Mesenchymal stem cell (in vitro differentiated cells and primary cell): ENCODE data around the gene SIGLEC1.
A peak's percentile ranks its signal among the peaks of the same experiment; 100 is the strongest.

Experiments used
- DNase-seq: peaks from one replicate; pipeline ENCODE4 v3.0.0-alpha.2; 2013
- H2AFZ ChIP-seq: one replicate; pipeline ENCODE4 v1.6.1; 2013; ENCODE audit warnings: low read depth, mild to moderate bottlenecking, control low read depth, inconsistent platforms, low read length, moderate library complexity
- H2AK5ac ChIP-seq: 2 replicates; pipeline ENCODE4 v1.6.1; 2013; ENCODE audit warnings: low read length, moderate library complexity, mild to moderate bottlenecking, inconsistent platforms; ENCODE audit not compliant: severe bottlenecking
- H2BK120ac ChIP-seq: one replicate; pipeline ENCODE4 v1.6.1; 2013; ENCODE audit warnings: low read depth, mild to moderate bottlenecking, inconsistent platforms, low read length, moderate library complexity
- H2BK12ac ChIP-seq, 2 experiments: one replicate each; pipeline ENCODE4 v1.6.1; 2013; ENCODE audit warnings: inconsistent platforms in 2 of 2, low read length in 2 of 2, mild to moderate bottlenecking in 2 of 2, moderate library complexity in 2 of 2, control low read depth in 1 of 2
- H2BK15ac ChIP-seq: one replicate; pipeline ENCODE4 v1.6.1; 2013; ENCODE audit warnings: mild to moderate bottlenecking, low read depth, inconsistent platforms; ENCODE audit not compliant: poor library complexity, severe bottlenecking
- H2BK5ac ChIP-seq: 2 replicates; pipeline ENCODE4 v1.6.1; 2013; ENCODE audit warnings: low read depth, mild to moderate bottlenecking, low read length, control low read depth, inconsistent platforms; ENCODE audit not compliant: poor library complexity, severe bottlenecking
- H3K14ac ChIP-seq, 2 experiments: one replicate each; pipeline ENCODE4 v1.6.1; 2013; ENCODE audit warnings: inconsistent platforms in 2 of 2, low read length in 2 of 2, control low read depth in 1 of 2, mild to moderate bottlenecking in 1 of 2, moderate library complexity in 1 of 2
- H3K18ac ChIP-seq, 2 experiments: one replicate each; pipeline ENCODE4 v1.6.1; 2013; ENCODE audit warnings: inconsistent platforms in 2 of 2, low read length in 2 of 2, control low read depth in 1 of 2, low read depth in 1 of 2, mild to moderate bottlenecking in 1 of 2
- H3K23ac ChIP-seq, 2 experiments: one replicate each; pipeline ENCODE4 v1.6.1; 2013; ENCODE audit warnings: inconsistent platforms in 2 of 2, low read length in 2 of 2, mild to moderate bottlenecking in 2 of 2, moderate library complexity in 2 of 2, control low read depth in 1 of 2
- H3K27ac ChIP-seq: 2 replicates; pipeline ENCODE4 v1.5.1; 2013; ENCODE audit warnings: mild to moderate bottlenecking, moderate library complexity, low read length, control low read depth, inconsistent platforms; ENCODE audit not compliant: poor library complexity, severe bottlenecking
- H3K27me3 ChIP-seq, 2 experiments: 2 replicates each; pipeline versions ENCODE4 v1.6.1 to v1.7.0; 2013; ENCODE audit warnings: low read length in 2 of 2, mild to moderate bottlenecking in 2 of 2, moderate library complexity in 2 of 2, control low read depth in 1 of 2, inconsistent platforms in 1 of 2; ENCODE audit not compliant: control insufficient read depth in 1 of 2, insufficient read depth in 1 of 2
- H3K36me3 ChIP-seq, 2 experiments: 2 replicates each; pipeline versions ENCODE4 v1.6.1 to v1.7.0; 2013; ENCODE audit warnings: low read length in 2 of 2, control low read depth in 1 of 2, inconsistent platforms in 1 of 2, low read depth in 1 of 2, mild to moderate bottlenecking in 1 of 2; ENCODE audit not compliant: insufficient read depth in 2 of 2, control insufficient read depth in 1 of 2
- H3K4ac ChIP-seq, 2 experiments: one replicate each; pipeline ENCODE4 v1.6.1; 2013; ENCODE audit warnings: inconsistent platforms in 2 of 2, low read length in 2 of 2, mild to moderate bottlenecking in 2 of 2, moderate library complexity in 2 of 2, control low read depth in 1 of 2, low read depth in 1 of 2
- H3K4me1 ChIP-seq: 2 replicates; pipeline ENCODE4 v1.6.1; 2013; ENCODE audit warnings: low read depth, low read length, control low read depth; ENCODE audit not compliant: control insufficient read depth, insufficient read depth
- H3K4me2 ChIP-seq: 2 replicates; pipeline ENCODE4 v1.6.1; 2013; ENCODE audit warnings: low read length, mild to moderate bottlenecking, inconsistent platforms; ENCODE audit not compliant: poor library complexity, severe bottlenecking
- H3K4me3 ChIP-seq, 2 experiments: 2 replicates each; pipeline versions ENCODE4 v1.5.1 to v1.7.0; 2013; ENCODE audit warnings: low read length in 2 of 2, mild to moderate bottlenecking in 2 of 2, control low read depth in 1 of 2, low read depth in 1 of 2; ENCODE audit not compliant: insufficient read depth in 1 of 2
- H3K79me1 ChIP-seq: replicated peaks from 2 replicates; pipeline ENCODE4 v1.6.1; 2013; ENCODE audit warnings: mild to moderate bottlenecking, control low read depth, low read length, inconsistent platforms; ENCODE audit not compliant: poor library complexity, severe bottlenecking
- H3K9ac ChIP-seq: 2 replicates; pipeline ENCODE4 v1.7.0; 2013; ENCODE audit warnings: mild to moderate bottlenecking, low read length, moderate library complexity
- H3K9me3 ChIP-seq: 2 replicates; pipeline ENCODE4 v1.7.0; 2013; ENCODE audit warnings: mild to moderate bottlenecking, low read length; ENCODE audit not compliant: control insufficient read depth
- H4K8ac ChIP-seq: one replicate; pipeline ENCODE4 v1.6.1; 2013; ENCODE audit warnings: inconsistent platforms, mild to moderate bottlenecking, low read length, moderate library complexity
- H4K91ac ChIP-seq: one replicate; pipeline ENCODE4 v1.6.1; 2013; ENCODE audit warnings: mild to moderate bottlenecking, low read length, inconsistent platforms
- WGBS: methylation state at CpG from one replicate; pipeline ENCODE4 v1.1.7; 2013; ENCODE audit warnings: mixed read lengths; 5-methylcytosine and 5-hydroxymethylcytosine counted together

SIGLEC1 gene

DNA sequence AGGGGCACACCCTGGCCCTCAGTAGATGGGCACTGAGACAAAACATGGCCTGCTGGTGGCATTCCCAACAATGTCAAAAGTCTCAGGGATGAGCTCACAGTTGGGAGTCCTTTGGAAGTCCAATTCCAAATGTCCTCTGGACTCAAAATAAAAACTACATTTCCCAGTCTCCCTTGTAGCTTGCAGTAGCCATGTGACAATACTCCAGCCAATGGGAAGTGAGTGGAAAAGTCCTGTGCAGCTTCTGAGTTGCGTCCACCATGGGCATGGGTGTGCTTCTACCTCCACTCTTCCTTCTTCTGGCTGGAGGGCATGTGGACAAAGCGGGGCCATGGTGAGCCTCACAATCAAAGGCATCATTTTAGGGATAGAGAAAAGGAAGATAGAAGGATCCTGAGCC is 24.7 kb downstream of the SIGLEC1 start:
- no peak overlapping the region for H4K8ac ChIP-seq
- no peak overlapping the region for H4K91ac ChIP-seq
- no peak overlapping the region for H2BK120ac ChIP-seq
- peaks cover 0 to 2% of the 10 kb centered on the region in 2 experiments for H3K27me3 ChIP-seq
- peak overlapping the region in 1 of 2 experiments; percentile 69 for H3K4me3 ChIP-seq
- DNase-seq = peak; percentile 48
- no peak overlapping the region for H3K4ac ChIP-seq
- no peak overlapping the region for H2AK5ac ChIP-seq
- no peak overlapping the region for H2BK12ac ChIP-seq
- H3K9me3 ChIP-seq = no peaks in the 10 kb centered on the region
- H3K27ac ChIP-seq = no peak overlapping the region
- H3K23ac ChIP-seq = no peak overlapping the region
- H2BK15ac ChIP-seq = no peak overlapping the region
- no peaks in the 10 kb centered on the region for H3K36me3 ChIP-seq
- 75% methylated on average over 2 of the region's 2 CpGs for WGBS
- peaks cover 9% of the 10 kb centered on the region for H3K4me1 ChIP-seq
- H3K14ac ChIP-seq = no peak overlapping the region
- H3K9ac ChIP-seq = peak overlapping the region; percentile 74
- no peaks in the 10 kb centered on the region for H3K79me1 ChIP-seq
- no peak overlapping the region for H3K18ac ChIP-seq
- H2BK5ac ChIP-seq = no peak overlapping the region
- no peak overlapping the region for H2AFZ ChIP-seq
- no peak overlapping the region for H3K4me2 ChIP-seq

DNA sequence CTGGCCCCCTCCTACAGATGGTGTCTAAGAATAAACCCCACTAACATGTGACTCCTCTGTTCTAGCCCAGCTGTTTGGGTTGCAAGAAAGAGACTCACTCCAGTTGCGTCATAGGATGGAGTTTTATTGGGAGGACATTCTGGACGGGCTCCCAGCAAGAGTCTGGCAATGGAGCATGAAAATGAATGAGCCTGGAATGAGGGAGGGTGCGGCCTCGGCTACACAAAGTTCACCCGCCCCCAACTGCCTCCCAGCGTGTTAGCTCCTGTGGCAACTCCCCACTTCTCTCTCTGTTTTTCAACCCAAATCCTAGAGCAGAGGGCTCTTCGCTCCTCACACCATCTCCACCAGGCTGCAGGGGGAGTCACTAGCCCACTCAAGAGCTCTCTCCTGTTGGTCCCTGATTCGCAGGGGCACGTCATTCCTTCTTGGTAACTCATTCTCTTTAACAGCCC is 25.5 kb downstream of the SIGLEC1 start:
- Histone ChIP-seq H2AFZ (no peak overlapping the region), H2BK120ac (no peak overlapping the region), H2BK5ac (peak overlapping the region; percentile 9), H3K18ac (peak overlapping the region in 1 of 2 experiments; percentile 37), H3K23ac (no peak overlapping the region), H3K4me1 (peaks cover 14% of the 10 kb centered on the region), H4K8ac (no peak overlapping the region), H2AK5ac (peak overlapping the region; percentile 86), H4K91ac (peak overlapping the region; percentile 21), H3K27ac (peak overlapping the region; percentile 61), H3K9me3 (no peaks in the 10 kb centered on the region), H3K4me2 (peak overlapping the region; percentile 51), H3K79me1 (no peaks in the 10 kb centered on the region), H2BK15ac (peak overlapping the region; percentile 21), H3K9ac (peak overlapping the region; percentile 74), H2BK12ac (no peak overlapping the region), H3K4ac (no peak overlapping the region), H3K27me3 (no peaks in the 10 kb centered on the region), H3K4me3 (peak overlapping the region in 1 of 2 experiments; percentile 69), H3K36me3 (no peaks in the 10 kb centered on the region), H3K14ac (peak overlapping the region in 1 of 2 experiments; percentile 11)
- 63% methylated on average over 8 of the region's 9 CpGs for WGBS
- DNase-seq = peak; percentile 63

DNA sequence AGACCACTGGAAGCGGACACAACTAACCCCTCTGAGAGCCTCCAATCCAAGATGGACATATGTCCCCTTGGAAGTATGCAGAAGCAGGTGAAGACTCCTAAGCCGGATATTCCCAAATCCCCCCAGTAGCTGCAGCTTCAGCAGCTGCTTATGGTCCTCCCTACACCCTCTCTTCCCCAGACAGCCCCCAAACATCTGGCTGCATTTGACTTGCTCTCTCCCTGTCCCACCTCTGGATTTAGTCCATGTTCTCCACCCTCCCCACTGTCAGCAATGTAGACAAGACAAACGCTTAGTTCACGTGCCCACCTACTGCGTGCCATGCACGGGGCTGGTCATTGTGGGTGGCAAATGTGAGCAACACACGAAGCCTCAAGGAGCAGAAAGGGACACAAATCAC is 26.0 kb downstream of the SIGLEC1 start:
- DNase-seq = no peak
- Histone ChIP-seq H3K9ac (peak overlapping the region; percentile 59), H4K91ac (no peak overlapping the region), H2BK15ac (no peak overlapping the region), H2AFZ (no peak overlapping the region), H2BK5ac (no peak overlapping the region), H3K27me3 (no peaks in the 10 kb centered on the region), H3K4me2 (no peak overlapping the region), H2BK120ac (no peak overlapping the region), H3K4ac (no peak overlapping the region), H3K4me1 (peaks cover 18% of the 10 kb centered on the region), H4K8ac (no peak overlapping the region), H3K27ac (peak overlapping the region; percentile 31), H3K14ac (no peak overlapping the region), H3K9me3 (no peaks in the 10 kb centered on the region), H3K4me3 (peak overlapping the region in 1 of 2 experiments; percentile 26), H2AK5ac (peak overlapping the region; percentile 83), H3K36me3 (no peaks in the 10 kb centered on the region), H3K79me1 (no peaks in the 10 kb centered on the region), H2BK12ac (peak overlapping the region; percentile 45 to 90), H3K18ac (peak overlapping the region in 1 of 2 experiments; percentile 37), H3K23ac (peak overlapping the region in 1 of 2 experiments; percentile 34)
- WGBS = 99% methylated on average over 7 of the region's 7 CpGs

DNA sequence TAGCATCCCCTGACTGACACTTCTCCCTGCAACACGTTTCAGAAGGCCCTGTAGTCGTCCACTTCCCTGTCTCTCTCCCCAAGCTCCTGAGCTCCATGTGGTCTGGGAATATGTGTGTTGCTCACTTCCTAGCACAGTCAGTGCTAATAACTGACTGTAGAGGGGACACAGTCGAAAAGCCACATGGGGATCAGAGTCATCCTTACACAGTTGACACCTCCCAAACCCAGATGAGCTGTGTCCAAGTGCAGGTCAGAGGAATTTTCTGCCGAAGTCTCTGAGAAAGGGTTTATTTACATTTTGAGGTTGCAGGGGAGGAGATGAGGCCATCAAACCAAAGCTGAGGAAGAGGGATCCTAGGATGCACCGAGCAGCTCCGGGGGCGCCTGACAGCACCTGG is 27.1 kb downstream of the SIGLEC1 start:
- Histone ChIP-seq H3K27me3 (no peaks in the 10 kb centered on the region), H3K27ac (no peak overlapping the region), H3K79me1 (peaks cover 3% of the 10 kb centered on the region), H3K4ac (no peak overlapping the region), H3K4me3 (no peak overlapping the region), H2BK12ac (no peak overlapping the region), H4K8ac (no peak overlapping the region), H3K4me2 (no peak overlapping the region), H3K9ac (no peak overlapping the region), H2AFZ (no peak overlapping the region), H2BK120ac (no peak overlapping the region), H3K4me1 (peaks cover 28% of the 10 kb centered on the region), H3K36me3 (no peaks in the 10 kb centered on the region), H3K14ac (no peak overlapping the region), H3K9me3 (no peaks in the 10 kb centered on the region), H2AK5ac (no peak overlapping the region), H3K18ac (peak overlapping the region in 1 of 2 experiments; percentile 11), H4K91ac (no peak overlapping the region), H2BK15ac (no peak overlapping the region), H2BK5ac (no peak overlapping the region), H3K23ac (no peak overlapping the region)
- WGBS = 78% methylated on average over 6 of the region's 7 CpGs
- DNase-seq = no peak
